ENCODE data around the gene FMO3.

The FMO3 gene

DNA sequence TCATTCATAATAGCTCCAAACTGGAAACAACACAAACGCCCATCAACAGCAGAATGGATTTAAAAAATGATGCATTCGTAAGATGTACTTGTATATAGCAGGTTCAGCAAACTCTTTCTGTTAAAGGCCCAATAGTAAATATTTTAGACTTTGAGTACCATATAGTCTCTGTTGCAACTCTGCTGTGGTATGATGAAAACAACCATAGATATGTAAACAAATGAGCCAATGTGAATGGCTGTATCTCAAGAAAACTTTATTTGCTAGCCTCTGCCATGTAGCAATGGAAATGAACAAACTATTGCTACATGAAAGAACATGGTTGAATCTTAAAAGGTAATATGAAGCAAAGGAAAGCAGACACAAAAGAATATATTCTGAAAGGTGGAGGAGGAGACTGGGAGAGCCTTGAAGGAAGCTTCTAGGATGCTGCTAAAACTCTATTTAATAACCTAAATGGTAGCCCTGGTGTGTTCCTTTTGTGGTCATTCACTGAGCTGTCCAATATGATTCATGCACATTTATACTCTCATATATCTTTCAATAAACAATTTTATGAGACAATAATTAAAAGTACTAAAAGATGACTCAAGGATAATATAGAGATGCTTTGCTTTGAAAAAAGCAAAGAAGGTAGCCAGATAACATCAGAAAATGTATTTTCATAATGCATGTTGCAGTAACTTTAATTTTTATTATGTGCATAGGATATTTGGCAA, 29.1 kb upstream of the FMO3 start:
- Histone ChIP-seq H3K4me1 (ENCODE audit: control insufficient read depth, insufficient read depth, low read length) (no peaks in the 10 kb centered on the region), H3K9me3 (ENCODE audit: control insufficient read depth, insufficient read depth, low read depth, low read length) (no peaks in the 10 kb centered on the region), H3K4me3 (ENCODE audit: low read depth, low read length) (no peak overlapping the region), H3K27ac (ENCODE audit: extremely low read depth, low read depth, low read length) (no peak overlapping the region), H3K36me3 (ENCODE audit: control insufficient read depth in 2 of 2, insufficient read depth in 1 of 2, low read length in 2 of 2) (no peaks in the 10 kb centered on the region)
- CTCF ChIA-PET, result no interaction called here
- TF ChIP-seq ZNF704 (tag by site-specific recombination; IDR thresholded peaks at IDR 0.05), result no peak
- no peak for TF ChIP-seq SCRT1 (tag by site-specific recombination; IDR thresholded peaks at IDR 0.05; ENCODE audit: borderline replicate concordance)
- no peak for TF ChIP-seq ZNF529 (tag by site-specific recombination; IDR thresholded peaks at IDR 0.05; ENCODE audit: insufficient replicate concordance)
- TF ChIP-seq WT1 (tag by site-specific recombination; IDR thresholded peaks at IDR 0.05), result no peak
- TF ChIP-seq ZNF146 (tag by site-specific recombination; IDR thresholded peaks at IDR 0.05), result no peak
- no peak for TF ChIP-seq ZNF561 (tag by site-specific recombination; IDR thresholded peaks at IDR 0.05; ENCODE audit: borderline replicate concordance)
- TF ChIP-seq MEIS1 (CRISPR knock-in tag; IDR thresholded peaks at IDR 0.05; ENCODE audit: borderline replicate concordance), result no peak
- no peak for TF ChIP-seq ZNF175 (tag by site-specific recombination; IDR thresholded peaks at IDR 0.05)
- no peak for TF ChIP-seq ZSCAN18 (tag by site-specific recombination; IDR thresholded peaks at IDR 0.05)
- no peak for TF ChIP-seq ZNF335 (tag by site-specific recombination; conservative IDR thresholded peaks at IDR 0.05)
- TF ChIP-seq ZNF677 (tag by site-specific recombination; IDR thresholded peaks at IDR 0.05), result no peak
- no peak for TF ChIP-seq ZNF174 (tag by site-specific recombination; IDR thresholded peaks at IDR 0.05)
- TF ChIP-seq, protein P1, sequence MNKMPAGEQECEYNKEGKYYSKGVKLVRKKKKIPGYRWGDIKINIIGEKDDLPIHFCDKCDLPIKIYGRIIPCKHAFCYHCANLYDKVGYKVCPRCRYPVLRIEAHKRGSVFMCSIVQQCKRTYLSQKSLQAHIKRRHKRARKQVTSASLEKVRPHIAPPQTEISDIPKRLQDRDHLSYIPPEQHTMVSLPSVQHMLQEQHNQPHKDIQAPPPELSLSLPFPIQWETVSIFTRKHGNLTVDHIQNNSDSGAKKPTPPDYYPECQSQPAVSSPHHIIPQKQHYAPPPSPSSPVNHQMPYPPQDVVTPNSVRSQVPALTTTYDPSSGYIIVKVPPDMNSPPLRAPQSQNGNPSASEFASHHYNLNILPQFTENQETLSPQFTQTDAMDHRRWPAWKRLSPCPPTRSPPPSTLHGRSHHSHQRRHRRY (tag by site-specific recombination; IDR thresholded peaks at IDR 0.05), result no peak
- POLR2A ChIA-PET, result no interaction called here

DNA sequence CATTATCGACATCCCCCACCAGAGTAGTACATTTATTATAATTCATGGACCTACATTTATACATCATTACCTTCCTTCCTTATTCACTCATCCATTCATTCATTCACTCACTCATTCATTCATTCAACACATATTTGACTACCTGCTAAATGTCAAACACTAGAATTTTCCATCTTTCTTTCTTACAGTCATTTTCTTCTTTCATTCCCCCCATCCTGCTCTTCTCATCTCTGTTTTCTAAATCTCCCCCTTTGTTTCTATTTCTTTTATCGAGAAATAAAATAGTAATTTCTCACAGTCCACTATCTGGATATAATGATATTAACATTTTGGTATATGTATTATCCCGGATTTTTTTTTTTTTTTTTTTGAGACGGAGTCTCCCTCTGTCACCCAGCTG, 27.8 kb upstream of the FMO3 start:
- H3K36me3 ChIP-seq (ENCODE audit: control insufficient read depth in 2 of 2, insufficient read depth in 1 of 2, low read length in 2 of 2), result no peaks in the 10 kb centered on the region
- ChIA-PET POLR2A (no interaction called here), CTCF (no interaction called here)
- H3K9me3 ChIP-seq (ENCODE audit: control insufficient read depth, insufficient read depth, low read depth, low read length), result no peaks in the 10 kb centered on the region
- no peak overlapping the region for H3K27ac ChIP-seq (ENCODE audit: extremely low read depth, low read depth, low read length)
- no peaks in the 10 kb centered on the region for H3K4me1 ChIP-seq (ENCODE audit: control insufficient read depth, insufficient read depth, low read length)
- H3K4me3 ChIP-seq (ENCODE audit: low read depth, low read length), result no peak overlapping the region
- TF ChIP-seq ZNF701 (tag by site-specific recombination; IDR thresholded peaks at IDR 0.05) (peak; percentile 92), ZEB2 (tag by site-specific recombination; IDR thresholded peaks at IDR 0.05) (no peak)

DNA sequence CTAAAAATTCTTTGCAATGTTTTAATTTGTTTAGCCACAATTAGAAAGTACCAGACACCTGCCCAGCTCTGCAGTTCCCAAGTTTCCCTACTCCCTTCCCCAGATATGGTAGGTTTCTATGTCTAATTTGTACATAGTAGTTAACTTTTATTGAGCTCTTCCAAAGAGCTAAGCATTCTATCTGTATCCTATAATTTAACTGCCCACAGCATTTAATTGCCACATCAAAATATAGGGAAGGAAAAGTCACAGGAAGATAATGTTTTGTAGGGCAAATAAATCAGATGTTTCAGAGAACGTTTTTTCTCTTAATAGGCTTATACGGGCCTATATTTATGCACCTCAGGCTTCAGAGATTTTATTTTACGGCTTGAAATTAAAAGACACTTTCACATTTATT, 15.7 kb upstream of the FMO3 start:
- H3K4me1 ChIP-seq (ENCODE audit: control insufficient read depth, insufficient read depth, low read length), result no peaks in the 10 kb centered on the region
- TF ChIP-seq ZNF664 (tag by site-specific recombination; IDR thresholded peaks at IDR 0.05) (0 out of 2 replicates have a peak, but pooled peaks have one; percentile 22), YY2 (tag by site-specific recombination; IDR thresholded peaks at IDR 0.05) (no peak), SP7 (tag by site-specific recombination; IDR thresholded peaks at IDR 0.05) (peak; percentile 96)
- no peak overlapping the region for H3K4me3 ChIP-seq (ENCODE audit: low read depth, low read length)
- no peaks in the 10 kb centered on the region for H3K9me3 ChIP-seq (ENCODE audit: control insufficient read depth, insufficient read depth, low read depth, low read length)
- no peak overlapping the region for H3K27ac ChIP-seq (ENCODE audit: extremely low read depth, low read depth, low read length)
- ChIA-PET CTCF (no interaction called here), POLR2A (no interaction called here)
- no peaks in the 10 kb centered on the region for H3K36me3 ChIP-seq (ENCODE audit: control insufficient read depth in 2 of 2, insufficient read depth in 1 of 2, low read length in 2 of 2)
